GM19395 (cell line): Measurements from ENCODE around the gene RAB3D.
"Not testable (repeated sequence)": the region's sequence is repeated elsewhere in the genome, so short reads cannot be mapped to it uniquely, and the experiment has no call there.

ENCODE experiments used
- ATAC-seq: cut with Tn5 transposase; IDR thresholded peaks from one replicate; pipeline ENCODE4 v1.9.1; 2021; ENCODE audit warnings: mild to moderate bottlenecking, moderate library complexity; ENCODE audit not compliant: unreplicated experiment

RAB3D gene

GRCh38 chr19:11367528-11367927, 28.1 kb upstream of the RAB3D start:
- no peak for ATAC-seq

DNA sequence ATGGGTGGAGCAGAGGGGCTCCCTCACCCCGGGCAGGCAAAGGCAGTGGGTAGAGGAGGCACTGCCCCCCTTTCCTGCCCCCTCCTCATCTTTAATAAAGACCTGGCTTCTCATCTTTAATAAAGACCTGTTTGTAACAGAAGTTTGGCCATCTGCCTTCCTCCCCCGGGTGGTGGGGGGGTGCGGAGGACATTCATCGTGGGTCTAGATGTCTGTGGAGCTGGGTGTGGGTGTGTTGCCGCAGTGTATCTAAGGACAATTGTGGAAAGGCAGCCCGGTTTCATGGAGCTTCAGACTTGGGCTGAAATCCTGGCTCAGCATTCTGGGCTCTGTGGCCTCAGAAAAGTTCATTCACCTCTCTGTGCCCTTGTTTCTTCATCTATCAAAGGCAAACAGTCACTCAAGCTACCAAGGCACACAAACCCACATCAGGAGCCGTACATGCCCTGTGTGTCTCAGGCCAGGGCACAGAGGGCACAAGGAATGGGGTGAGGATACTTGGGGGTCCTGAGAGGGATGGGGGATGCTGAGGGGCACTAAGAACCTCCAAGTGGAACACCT, 26.2 kb upstream of the RAB3D start:
- no peak for ATAC-seq

GRCh38 chr19:11364935-11365334, 25.5 kb upstream of the RAB3D start:
- ATAC-seq = no peak

DNA sequence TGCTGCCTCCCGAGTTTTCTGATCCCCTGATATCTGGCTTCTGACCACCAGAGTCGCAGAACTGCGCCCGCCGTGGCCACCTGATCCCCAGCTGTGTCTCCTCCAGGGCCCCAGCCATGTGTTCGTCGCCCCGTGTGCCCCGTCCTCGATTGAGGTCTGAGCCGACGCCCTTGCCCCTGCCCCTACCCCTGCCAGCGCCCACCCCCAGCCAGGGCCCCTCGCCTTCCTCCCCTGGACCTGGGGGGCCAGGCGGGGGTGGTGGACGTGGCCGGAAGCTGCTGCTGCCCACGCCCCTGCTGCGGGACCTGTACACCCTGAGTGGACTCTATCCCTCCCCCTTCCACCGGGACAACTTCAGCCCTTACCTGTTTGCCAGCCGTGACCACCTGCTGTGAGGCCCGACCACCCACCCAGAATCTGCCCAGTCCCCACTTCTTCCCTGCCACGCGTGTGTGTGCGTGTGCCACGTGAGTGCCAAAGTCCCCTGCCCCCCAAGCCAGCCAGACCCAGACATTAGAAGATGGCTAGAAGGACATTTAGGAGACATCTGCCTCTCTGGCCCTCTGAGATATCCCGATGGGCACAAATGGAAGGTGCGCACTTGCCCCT, 24.9 kb upstream of the RAB3D start:
- no peak for ATAC-seq

GRCh38 chr19:11363881-11364280, 24.4 kb upstream of the RAB3D start:
- ATAC-seq = no peak

DNA sequence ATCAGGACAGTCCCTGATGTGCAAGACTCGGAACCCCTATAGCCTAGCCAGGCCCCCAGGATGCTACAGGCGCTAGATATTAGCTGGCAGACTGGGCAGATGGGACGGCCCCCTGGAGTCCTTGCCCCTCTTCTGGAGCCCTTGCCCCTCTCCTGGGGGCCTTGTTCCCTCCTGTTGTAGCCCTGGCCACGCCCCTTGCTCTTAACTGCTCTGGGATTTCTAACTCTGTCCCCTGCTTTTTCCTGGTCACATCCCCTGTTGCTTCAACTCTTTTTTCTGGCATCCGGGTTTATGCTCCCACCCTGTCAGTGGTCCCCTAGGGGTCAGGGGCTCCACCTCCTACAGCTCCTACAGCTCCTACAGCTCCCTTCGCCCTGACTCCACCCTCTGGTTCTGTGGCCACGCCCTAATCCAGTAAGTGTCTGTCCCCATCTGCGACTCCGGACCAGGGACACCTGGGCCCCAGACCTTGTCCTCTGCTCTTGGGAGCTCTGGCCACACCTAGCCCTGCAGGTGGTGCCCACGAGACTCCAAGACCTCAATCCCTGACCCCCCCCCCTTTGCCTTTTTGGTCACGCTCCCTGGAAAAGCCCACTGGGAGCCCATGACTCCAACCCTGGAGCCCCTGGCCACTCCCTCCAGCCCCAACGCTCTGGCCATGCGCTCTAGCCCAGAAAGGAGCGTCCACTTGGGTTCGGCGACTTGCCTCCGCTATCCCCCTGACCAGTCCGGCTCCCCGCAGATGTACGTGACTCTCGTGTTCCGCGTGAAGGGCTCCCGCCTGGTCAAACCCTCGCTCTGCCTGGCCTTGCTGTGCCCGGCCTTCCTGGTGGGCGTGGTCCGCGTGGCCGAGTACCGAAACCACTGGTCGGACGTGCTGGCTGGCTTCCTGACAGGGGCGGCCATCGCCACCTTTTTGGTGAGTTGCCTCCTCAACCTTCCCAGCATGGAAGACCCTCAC, 22.6 kb upstream of the RAB3D start:
- ATAC-seq = no peak

- no peak for ATAC-seq
Measured at GRCh38 chr19:11361037-11361770, 21.7 kb upstream of the RAB3D start.

DNA sequence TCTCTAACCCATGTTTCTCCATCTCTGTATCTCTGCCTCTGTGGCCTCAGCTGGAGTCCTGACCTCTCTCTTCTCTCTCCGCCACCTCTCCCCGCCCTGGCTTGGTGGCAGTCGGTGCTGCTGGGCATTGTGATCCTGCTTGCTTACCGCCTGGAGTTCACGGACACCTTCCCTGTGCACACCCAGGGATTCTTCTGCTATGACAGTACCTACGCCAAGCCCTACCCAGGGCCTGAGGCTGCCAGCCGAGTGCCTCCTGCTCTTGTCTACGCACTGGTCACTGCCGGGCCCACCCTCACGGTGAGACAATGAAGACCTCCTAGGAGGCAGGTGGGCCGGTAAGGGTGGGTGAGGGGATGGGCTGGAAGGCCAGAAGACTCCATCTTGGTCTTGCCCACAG, 20.0 kb upstream of the RAB3D start:
- ATAC-seq = no peak

GRCh38 chr19:11356676-11357550, 17.5 kb upstream of the RAB3D start:
- ATAC-seq = no peak

DNA sequence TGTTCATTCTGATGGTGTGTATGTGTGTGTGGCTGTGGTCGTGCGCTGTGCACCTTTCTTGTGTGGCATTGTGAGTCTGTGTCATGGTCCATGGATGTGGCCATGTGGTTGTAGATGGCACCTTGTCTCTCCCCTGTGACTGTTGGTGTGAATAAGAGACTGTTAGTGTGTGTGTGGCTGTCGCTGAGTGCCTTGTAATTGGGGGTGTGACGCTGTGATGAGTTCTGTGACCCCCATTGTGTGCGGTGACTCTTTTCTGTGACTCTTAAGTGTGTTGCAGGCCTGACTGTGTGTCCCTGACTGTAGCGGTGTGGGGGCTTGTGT, 16.6 kb upstream of the RAB3D start:
- no peak for ATAC-seq

- no peak for ATAC-seq
Measured at GRCh38 chr19:11355160-11356073, 16.0 kb upstream of the RAB3D start, which contains the start of gene PLPPR2. TSS of gene PLPPR2 (plus strand) at chr19:11355432. CDS start at chr19:11357674, 2,242 bp downstream.

GRCh38 chr19:11354102-11354501, 14.6 kb upstream of the RAB3D start:
- ATAC-seq = not testable (repeated sequence)

DNA sequence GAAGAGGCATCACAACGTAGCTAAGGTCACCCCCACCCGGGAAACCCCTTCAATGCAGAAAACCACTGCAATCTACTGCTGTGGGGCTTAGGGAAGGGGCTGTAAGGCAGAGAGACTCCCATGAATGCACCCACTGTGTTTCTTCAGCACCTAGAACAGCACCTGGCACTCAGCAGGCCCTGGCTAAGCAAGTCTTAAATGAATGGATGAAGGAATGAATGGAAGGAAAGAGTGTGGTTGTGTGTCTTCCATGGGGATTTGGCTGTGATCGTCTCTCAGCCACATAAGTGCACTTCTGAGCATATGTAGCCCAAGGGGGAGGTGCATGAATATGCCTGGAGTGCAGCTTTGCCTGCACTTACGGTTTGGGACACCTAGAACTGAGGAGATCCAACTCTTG, 9.7 kb upstream of the RAB3D start:
- ATAC-seq = no peak

DNA sequence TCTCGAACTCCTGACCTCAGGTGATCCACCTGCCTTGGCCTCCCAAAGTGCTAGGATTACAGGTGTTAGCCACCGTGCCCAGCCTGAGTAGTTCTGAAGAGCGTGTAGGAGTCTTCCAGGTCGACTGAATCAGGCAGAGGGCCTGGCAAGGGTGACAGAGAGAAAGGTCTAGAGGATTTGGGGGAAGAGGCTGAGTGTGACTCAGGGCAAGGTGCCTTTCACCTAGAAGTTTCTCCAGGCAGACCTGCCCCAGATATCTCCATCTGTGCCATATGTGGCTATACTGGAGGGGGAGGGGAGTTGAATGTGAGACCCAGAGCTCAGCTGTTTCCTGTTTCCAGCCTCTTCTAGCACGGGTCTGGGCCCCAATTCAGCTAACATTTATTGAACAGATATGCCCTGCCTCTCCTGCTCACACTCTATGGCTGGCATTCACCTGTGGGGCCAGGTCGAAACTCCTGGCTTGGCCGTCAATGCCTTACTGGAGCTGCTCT, 8.1 kb upstream of the RAB3D start:
- ATAC-seq = no peak

- ATAC-seq = peak; percentile 87
Measured at GRCh38 chr19:11346104-11346940, 6.9 kb upstream of the RAB3D start, which contains the start of the genes CCDC159 and TMEM205. TSS of gene CCDC159 (plus strand) at chr19:11346519. CDS start at chr19:11346607, 88 bp downstream. TSS of gene TMEM205 (minus strand) at chr19:11346268. CDS start at chr19:11345619, 649 bp downstream.

GRCh38 chr19:11345122-11345803, 5.8 kb upstream of the RAB3D start:
- ATAC-seq = no peak

- no peak for ATAC-seq
Measured at GRCh38 chr19:11342429-11342828, 3.0 kb upstream of the RAB3D start.
